ENCODE measurements around the gene FBXO34.

FBXO34 gene

GRCh38 chr14:55272922-55273321 lies 1.7 kb downstream of the FBXO34 start:
- DNase-seq = no peak

- DNase-seq = no peak
Measured at GRCh38 chr14:55274146-55274545, 2.9 kb downstream of the FBXO34 start.

DNA sequence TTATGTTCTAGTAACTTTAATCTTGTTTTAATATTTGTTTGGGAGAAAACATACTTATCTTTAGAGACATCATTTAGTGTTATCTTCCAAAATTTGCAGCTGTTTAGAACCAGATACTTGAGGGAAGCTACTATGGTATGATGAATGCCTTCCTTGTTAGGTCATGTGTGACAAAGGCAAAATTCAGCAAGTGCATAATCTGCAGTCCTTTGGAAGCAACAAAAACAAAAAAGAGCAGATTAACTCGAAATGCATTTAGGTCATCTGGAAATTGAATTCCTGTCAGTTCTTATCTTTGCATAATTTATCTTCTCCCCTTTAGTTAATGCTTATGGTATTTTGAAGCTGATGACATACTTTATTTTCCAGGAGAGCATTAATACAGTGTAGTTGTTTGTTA lies 3.5 kb downstream of the FBXO34 start:
- no peak for DNase-seq

DNA sequence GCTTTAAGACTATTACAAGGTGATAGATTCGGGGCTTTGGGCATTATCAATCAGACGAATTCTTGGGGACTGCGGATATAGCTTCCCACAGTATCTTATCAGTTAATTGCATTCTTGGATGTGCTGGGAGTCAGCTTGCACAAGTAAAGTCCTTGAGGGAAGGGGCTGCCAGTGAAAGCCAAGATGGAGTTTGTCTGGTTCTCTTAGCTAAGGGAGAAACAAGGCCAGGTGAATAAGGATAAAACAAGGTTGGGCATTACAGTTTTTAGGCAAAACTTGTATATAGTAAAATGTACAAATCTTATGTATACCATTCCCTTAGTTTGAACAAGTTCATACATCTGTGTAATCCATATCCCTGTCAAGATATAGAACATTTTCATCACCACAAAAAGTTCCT lies 5.5 kb downstream of the FBXO34 start:
- no peak for DNase-seq

- peak; percentile 35 for DNase-seq
Measured at GRCh38 chr14:55277972-55278740, 6.9 kb downstream of the FBXO34 start.

DNA sequence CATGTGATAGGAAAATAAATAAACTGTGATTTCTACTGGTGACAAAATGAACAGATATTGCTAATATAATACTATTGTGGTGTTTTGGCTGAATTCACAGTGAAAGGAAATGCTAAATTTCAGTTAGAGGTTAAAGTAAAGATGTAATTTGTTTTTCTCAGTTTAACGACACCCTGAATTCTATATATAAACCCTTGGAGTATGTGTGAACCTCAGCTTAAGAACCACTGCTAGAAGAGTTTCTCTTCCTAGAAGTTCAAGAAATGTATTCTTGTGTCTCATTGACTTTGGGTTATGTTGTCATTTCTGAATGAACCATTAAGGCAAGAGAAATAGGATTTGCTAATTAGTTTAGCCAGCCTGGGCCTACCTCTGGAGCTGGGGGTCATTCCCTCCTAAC lies 8.2 kb downstream of the FBXO34 start:
- DNase-seq = no peak

- DNase-seq = no peak
Measured at GRCh38 chr14:55281316-55281839, 10.2 kb downstream of the FBXO34 start.

GRCh38 chr14:55285048-55285652 lies 13.9 kb downstream of the FBXO34 start:
- DNase-seq = no peak

DNA sequence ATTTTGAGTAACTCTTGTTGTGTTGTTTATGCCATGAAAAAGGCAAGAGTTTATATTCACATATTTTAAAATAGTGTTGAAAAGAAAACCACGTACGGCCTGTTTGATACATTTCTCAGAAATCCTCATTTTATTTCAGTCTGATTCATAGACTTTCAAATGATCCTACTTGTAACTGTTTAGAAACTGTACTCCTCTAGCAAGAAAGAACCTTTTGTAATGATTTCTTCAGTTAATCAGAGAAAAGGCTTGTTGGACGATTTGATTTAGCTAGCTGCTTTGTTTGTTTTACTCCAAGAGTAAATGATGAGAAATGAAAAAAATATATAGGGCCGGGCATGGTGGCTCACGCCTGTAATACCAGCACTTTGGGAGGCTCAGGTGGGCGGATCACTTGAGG lies 17.2 kb downstream of the FBXO34 start:
- no peak for DNase-seq

GRCh38 chr14:55291480-55292081 lies 20.4 kb downstream of the FBXO34 start:
- no peak for DNase-seq

DNA sequence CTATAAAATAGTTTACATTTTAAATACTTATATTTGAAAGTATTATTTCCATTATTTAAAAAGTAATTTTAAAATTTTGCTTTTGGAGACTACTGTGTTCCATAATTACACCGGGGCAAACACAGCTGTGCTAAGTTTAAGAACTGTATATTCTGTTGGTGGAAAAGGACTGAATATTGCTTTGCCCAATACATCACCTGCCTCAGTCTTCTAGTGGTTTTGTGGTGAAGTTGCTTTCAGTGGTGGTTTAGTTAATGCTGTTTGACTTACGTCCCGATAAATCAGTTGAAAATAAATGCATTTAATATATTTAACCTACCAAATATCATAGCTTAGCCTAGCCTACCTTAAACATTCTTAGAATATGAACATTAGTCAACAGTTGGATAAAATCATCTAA lies 23.4 kb downstream of the FBXO34 start:
- no peak for DNase-seq

- DNase-seq = peak; percentile 74
Measured at GRCh38 chr14:55297611-55298499, 26.6 kb downstream of the FBXO34 start.

DNA sequence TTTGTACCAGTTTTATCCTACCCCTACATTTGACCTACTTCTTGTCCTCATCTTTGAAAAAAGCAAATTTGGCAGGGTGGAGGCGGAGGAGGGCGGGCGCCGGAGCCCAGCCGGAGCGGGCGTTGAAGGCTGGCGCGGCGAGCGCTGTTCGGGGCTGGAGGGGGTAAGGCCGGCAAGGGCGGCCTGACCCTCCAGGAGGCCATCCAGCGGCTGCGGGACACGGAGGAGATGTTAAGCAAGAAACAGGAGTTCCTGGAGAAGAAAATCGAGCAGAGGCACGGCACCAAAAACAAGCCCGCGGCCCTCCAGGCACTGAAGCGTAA lies 27.2 kb downstream of the FBXO34 start:
- DNase-seq = no peak

DNA sequence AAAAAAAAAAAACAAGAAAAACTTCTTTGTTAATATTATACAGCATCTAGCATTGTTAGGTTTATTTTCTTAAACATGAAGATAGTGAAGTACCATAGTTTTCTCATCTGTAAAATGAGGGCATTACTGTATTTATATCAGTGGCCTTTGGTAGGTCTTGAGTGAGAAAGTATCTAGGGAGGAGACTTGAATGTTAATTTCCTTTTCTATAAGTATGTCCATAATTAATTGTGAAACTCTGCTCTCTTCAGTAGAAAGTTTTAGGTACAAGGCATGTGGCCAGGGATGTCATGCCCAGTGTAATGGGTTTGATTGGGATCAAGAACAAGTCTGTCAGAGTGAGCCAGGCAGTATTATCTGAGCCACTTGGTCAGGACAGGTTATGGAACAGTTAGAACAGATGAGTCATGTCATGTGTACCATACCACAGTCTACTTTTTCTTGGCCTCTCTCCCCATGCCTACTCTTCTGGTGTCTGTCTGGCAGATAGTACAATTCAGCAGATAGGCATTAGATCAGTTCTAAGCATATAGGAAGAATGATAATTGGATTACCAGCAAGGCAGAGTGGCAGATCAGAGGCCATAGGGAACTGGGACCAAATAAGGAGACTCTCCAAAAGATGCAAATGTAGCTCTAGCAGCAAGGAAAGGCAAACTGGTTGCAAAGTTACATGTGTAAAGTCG lies 30.4 kb downstream of the FBXO34 start:
- peak; percentile 48 for DNase-seq

DNA sequence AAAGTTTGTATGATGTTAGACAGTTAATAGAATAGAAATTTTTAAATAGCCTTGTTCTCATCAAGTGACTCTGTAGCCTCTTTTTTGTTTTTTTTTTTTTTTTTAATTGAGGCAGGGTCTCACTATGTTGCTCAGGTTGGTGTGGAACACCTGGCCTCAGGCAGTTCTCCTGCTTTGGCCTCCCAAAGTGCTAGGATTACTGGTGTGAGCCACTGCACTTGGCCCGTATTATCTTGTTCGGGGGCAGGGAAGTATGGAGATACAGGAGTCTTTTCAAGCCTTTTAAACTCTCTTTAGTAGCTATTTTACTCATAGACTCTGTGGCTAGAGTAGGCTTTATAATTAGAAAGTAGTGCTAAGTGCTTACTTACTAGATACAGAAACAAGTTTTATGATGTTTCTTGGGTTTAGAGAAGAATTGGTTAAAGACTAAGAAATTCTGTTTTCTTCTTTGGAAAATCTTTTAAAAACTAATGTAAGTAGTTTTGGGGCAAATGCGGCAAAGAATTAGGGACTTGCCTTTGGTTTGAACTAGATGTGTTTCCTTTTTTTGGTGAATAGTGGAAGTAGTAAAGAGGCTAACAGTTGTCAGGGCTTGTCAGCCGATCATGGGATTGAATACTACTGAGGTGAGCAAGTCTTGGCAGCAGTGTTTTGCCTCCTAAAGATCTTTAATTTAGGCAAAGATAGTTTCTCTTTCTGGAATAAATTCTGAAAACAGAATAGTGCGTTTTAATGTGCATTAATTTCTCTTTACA lies 31.3 kb downstream of the FBXO34 start:
- DNase-seq = no peak

DNA sequence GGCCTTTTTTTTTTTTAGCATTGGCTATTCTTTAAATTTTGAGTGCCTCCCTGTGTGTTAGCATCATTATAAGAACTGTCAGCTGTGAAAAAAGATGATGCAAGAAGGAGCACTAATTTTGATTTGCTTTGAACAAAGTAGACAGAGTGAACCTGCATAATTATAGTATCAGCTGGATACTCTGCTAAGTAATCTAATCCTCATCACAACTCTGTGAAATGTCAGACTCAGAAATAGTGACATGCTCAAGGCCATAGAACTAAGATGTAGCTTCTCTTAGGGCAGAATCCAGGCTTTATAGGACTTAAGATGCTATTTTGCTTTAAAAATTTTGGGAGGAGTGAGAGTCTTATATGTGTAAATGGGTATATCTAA lies 31.9 kb downstream of the FBXO34 start:
- DNase-seq = no peak

- no peak for DNase-seq
Measured at GRCh38 chr14:55303691-55304145, 32.5 kb downstream of the FBXO34 start.

- DNase-seq = no peak
Measured at GRCh38 chr14:55306938-55307589, 35.8 kb downstream of the FBXO34 start.

GRCh38 chr14:55309154-55309553 lies 37.9 kb downstream of the FBXO34 start:
- DNase-seq = no peak

GRCh38 chr14:55309761-55310365 lies 38.6 kb downstream of the FBXO34 start:
- DNase-seq = no peak
